Panc1 (cell line): Measurements from ENCODE around the gene MVP.

Source experiments
- POLR2AphosphoS5 ChIP-seq: IDR thresholded peaks from 2 replicates; pipeline ENCODE4 v1.6.1; 2012; ENCODE audit warnings: mild to moderate bottlenecking, low read depth, low read length, moderate library complexity
- SIN3A ChIP-seq: IDR thresholded peaks from 2 replicates; pipeline ENCODE4 v1.6.1; 2012; ENCODE audit warnings: low read depth, mild to moderate bottlenecking, low read length, moderate library complexity, borderline replicate concordance; ENCODE audit not compliant: insufficient read depth
- TCF7L2 ChIP-seq: IDR thresholded peaks from 2 replicates; pipeline ENCODE4 v1.6.1; 2011; ENCODE audit warnings: mild to moderate bottlenecking, low read depth, low read length, inconsistent platforms
- TF ChIP-seq, protein P1 (sequence below): fragments of 450-650 bp; IDR thresholded peaks from 2 replicates; pipeline ENCODE4 v1.5.1; 2017; ENCODE audit warnings: mild to moderate bottlenecking
- TF ChIP-seq, protein P2 (sequence below), 2 experiments: IDR thresholded peaks; 2 replicates each; pipeline ENCODE4 v1.6.1; 2011 to 2012; ENCODE audit warnings: low read depth in 2 of 2, control low read depth in 1 of 2, low read length in 1 of 2, mild to moderate bottlenecking in 1 of 2, moderate library complexity in 1 of 2; ENCODE audit not compliant: insufficient read depth in 1 of 2

- TF ChIP-seq, protein P1, sequence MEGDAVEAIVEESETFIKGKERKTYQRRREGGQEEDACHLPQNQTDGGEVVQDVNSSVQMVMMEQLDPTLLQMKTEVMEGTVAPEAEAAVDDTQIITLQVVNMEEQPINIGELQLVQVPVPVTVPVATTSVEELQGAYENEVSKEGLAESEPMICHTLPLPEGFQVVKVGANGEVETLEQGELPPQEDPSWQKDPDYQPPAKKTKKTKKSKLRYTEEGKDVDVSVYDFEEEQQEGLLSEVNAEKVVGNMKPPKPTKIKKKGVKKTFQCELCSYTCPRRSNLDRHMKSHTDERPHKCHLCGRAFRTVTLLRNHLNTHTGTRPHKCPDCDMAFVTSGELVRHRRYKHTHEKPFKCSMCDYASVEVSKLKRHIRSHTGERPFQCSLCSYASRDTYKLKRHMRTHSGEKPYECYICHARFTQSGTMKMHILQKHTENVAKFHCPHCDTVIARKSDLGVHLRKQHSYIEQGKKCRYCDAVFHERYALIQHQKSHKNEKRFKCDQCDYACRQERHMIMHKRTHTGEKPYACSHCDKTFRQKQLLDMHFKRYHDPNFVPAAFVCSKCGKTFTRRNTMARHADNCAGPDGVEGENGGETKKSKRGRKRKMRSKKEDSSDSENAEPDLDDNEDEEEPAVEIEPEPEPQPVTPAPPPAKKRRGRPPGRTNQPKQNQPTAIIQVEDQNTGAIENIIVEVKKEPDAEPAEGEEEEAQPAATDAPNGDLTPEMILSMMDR = no peak
- no peak for TF ChIP-seq POLR2AphosphoS5
- TF ChIP-seq SIN3A = no peak
- TF ChIP-seq, protein P2, sequence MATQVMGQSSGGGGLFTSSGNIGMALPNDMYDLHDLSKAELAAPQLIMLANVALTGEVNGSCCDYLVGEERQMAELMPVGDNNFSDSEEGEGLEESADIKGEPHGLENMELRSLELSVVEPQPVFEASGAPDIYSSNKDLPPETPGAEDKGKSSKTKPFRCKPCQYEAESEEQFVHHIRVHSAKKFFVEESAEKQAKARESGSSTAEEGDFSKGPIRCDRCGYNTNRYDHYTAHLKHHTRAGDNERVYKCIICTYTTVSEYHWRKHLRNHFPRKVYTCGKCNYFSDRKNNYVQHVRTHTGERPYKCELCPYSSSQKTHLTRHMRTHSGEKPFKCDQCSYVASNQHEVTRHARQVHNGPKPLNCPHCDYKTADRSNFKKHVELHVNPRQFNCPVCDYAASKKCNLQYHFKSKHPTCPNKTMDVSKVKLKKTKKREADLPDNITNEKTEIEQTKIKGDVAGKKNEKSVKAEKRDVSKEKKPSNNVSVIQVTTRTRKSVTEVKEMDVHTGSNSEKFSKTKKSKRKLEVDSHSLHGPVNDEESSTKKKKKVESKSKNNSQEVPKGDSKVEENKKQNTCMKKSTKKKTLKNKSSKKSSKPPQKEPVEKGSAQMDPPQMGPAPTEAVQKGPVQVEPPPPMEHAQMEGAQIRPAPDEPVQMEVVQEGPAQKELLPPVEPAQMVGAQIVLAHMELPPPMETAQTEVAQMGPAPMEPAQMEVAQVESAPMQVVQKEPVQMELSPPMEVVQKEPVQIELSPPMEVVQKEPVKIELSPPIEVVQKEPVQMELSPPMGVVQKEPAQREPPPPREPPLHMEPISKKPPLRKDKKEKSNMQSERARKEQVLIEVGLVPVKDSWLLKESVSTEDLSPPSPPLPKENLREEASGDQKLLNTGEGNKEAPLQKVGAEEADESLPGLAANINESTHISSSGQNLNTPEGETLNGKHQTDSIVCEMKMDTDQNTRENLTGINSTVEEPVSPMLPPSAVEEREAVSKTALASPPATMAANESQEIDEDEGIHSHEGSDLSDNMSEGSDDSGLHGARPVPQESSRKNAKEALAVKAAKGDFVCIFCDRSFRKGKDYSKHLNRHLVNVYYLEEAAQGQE (IDR thresholded peaks at IDR 0.05; ENCODE audit: insufficient read depth in 1 of 2, low read depth in 2 of 2, low read length in 1 of 2) = no peak
- no peak for TF ChIP-seq TCF7L2
These were observed 38.7 kb downstream of the MVP start for GRCh38 chr16:29858974-29859373.
